Measurements from ENCODE around the gene INSR. TPM values are rescaled to one million over a fixed set of nuclear protein-coding genes. Genes with fewer than 3 reads are reported as not detected.
"Not testable (repeated sequence)": the region's sequence is repeated elsewhere in the genome, so short reads cannot be mapped to it uniquely, and the experiment has no call there.

The INSR gene
- polyA plus RNA-seq, 4 donors = 23.1 to 28.1 (median 26.4) TPM

GRCh38 chr19:7258840-7259395, 35.3 kb downstream of the INSR start:
- no peak for DNase-seq (ENCODE audit: low read depth in 4 of 4, low spot score in 3 of 4)

- DNase-seq (ENCODE audit: low read depth in 4 of 4, low spot score in 3 of 4) = no peak
These were observed 36.0 kb downstream of the INSR start for GRCh38 chr19:7258041-7258839.

GRCh38 chr19:7257148-7258040, 36.8 kb downstream of the INSR start:
- no peak for DNase-seq (ENCODE audit: low read depth in 4 of 4, low spot score in 3 of 4)

GRCh38 chr19:7255631-7256030, 38.6 kb downstream of the INSR start:
- no peak for DNase-seq (ENCODE audit: low read depth in 4 of 4, low spot score in 3 of 4)

- DNase-seq (ENCODE audit: low read depth in 4 of 4, low spot score in 3 of 4) = no peak
These were observed 39.1 kb downstream of the INSR start for GRCh38 chr19:7255119-7255518.

- DNase-seq (ENCODE audit: low read depth in 4 of 4, low spot score in 3 of 4) = no peak
These were observed 39.6 kb downstream of the INSR start for GRCh38 chr19:7254590-7254989.

DNA sequence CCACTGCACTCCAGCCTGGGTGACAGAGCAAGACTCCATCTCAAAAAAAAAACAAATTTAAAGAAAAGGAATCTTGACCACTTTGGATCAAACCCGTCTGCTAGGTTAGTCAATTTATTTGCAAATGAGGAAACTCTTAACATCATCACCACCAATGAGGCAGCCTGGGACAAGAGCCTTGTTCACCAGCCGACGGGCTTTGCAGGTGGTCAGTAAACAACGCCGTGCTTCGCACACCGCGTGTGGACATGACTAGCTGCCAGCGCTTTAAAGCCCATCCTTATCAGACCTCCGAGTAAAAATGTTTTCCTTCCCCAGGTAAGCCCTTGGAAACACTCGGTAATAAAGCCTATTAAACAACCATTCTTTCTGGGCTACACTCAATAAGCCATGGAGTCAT, 41.9 kb downstream of the INSR start:
- no peak for DNase-seq (ENCODE audit: low read depth in 4 of 4, low spot score in 3 of 4)

DNA sequence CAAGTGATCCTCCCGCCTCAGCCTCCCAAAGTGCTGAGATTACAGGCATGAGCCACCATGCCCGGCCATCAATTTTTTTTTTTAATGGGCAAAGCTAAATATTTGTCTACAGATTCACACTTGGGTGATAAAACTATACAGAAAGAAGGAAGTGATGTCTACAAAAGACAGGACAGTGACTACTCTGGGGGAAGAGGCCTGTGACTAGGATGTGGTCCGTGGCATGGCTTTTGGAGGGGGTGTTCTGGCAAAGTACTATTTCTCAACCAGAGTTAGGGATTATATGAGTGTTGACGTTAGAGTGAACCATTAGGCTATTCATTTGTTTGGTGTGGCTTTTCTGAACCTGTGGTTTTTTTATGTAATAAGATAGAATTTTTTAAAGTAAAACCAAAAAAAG, 42.7 kb downstream of the INSR start:
- DNase-seq (ENCODE audit: low read depth in 4 of 4, low spot score in 3 of 4) = no peak

DNA sequence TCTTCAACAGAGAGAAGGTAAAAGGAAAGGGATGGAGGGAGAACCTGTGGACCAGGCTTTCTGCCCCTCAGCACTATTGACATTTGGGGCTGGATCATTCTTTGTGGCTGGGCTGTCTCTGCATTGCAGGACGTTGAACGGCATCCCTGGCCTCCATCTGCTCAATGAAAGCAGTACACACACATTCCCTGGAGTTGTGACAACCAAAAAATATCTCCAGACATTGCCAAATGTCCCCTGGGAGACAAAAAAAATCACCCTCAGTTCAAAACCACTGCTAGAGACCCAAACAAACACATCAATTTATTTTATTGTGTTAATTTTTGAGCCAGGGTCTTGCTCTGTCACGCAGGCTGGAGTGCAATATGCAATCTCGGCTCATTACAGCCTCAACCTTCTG, 43.3 kb downstream of the INSR start:
- no peak for DNase-seq (ENCODE audit: low read depth in 4 of 4, low spot score in 3 of 4)

GRCh38 chr19:7250057-7250596, 44.1 kb downstream of the INSR start:
- no peak for DNase-seq (ENCODE audit: low read depth in 4 of 4, low spot score in 3 of 4)

DNA sequence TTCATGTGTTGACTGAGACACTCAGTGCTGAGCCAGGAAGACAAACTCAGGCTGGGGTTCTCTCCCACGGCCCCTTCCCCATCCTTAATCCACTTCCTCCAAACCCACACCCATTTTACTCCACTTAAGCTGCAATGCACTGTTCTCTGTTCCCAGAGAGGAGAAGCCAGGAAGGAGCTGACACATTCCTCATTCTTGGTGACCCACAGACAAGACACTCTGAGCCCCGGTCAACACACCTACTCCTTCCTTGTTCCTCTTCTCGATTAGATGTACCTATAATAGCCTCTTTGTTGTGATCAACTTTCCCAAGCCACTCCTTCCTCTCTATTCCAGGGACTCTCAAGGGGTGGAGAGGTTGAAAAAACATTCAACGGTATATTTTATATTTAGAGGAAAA, 47.1 kb downstream of the INSR start:
- DNase-seq (ENCODE audit: low read depth in 4 of 4, low spot score in 3 of 4) = no peak

DNA sequence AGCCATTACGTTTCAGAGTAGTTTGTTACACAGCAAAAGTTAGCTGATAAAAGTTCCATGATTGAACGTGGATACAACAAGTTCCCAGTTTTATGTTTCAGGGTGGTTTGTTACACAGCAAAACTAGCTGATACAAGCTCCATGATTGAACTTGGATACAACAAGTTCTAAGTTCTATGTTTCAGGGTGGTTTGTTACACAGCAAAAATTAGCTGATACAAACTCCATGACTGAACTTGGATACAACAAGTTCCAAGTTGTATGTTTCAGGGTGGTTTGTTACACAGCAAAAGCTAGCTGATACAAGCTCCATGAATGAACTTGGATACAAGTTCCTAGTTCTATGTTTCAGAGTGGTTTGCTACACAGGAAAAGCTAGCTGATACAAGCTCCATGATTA, 47.6 kb downstream of the INSR start:
- no peak for DNase-seq (ENCODE audit: low read depth in 4 of 4, low spot score in 3 of 4)

- DNase-seq (ENCODE audit: low read depth in 4 of 4, low spot score in 3 of 4) = no peak
These were observed 51.5 kb downstream of the INSR start for GRCh38 chr19:7242601-7243258.

- no peak for DNase-seq (ENCODE audit: low read depth in 4 of 4, low spot score in 3 of 4)
These were observed 56.2 kb downstream of the INSR start for GRCh38 chr19:7238051-7238450.

GRCh38 chr19:7236153-7236552, 58.1 kb downstream of the INSR start:
- no peak for DNase-seq (ENCODE audit: low read depth in 4 of 4, low spot score in 3 of 4)

DNA sequence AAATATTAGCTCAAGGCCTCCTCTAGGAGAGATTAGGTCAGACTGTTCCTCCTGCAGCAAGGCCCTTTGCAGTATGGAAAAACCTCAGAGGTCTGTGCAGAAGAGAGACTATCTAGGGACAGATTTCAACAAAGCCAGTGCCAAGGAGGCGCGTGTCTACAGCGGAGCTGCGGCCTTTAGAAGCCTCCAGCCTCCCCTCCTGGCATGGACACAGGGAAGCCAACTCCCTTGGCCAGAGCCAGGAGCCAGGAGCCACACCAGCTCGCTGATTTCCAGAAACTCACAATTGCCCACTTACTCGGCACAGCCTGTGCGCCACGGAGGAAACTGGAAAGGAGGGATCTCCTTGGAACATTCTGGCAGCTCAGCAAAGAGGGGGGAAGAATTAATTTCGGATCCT, 63.4 kb downstream of the INSR start:
- DNase-seq (ENCODE audit: low read depth in 4 of 4, low spot score in 3 of 4) = no peak

- no peak for DNase-seq (ENCODE audit: low read depth in 4 of 4, low spot score in 3 of 4)
These were observed 64.5 kb downstream of the INSR start for GRCh38 chr19:7229735-7230134.

- DNase-seq (ENCODE audit: low read depth in 4 of 4, low spot score in 3 of 4) = no peak
These were observed 65.2 kb downstream of the INSR start for GRCh38 chr19:7228935-7229541.

DNA sequence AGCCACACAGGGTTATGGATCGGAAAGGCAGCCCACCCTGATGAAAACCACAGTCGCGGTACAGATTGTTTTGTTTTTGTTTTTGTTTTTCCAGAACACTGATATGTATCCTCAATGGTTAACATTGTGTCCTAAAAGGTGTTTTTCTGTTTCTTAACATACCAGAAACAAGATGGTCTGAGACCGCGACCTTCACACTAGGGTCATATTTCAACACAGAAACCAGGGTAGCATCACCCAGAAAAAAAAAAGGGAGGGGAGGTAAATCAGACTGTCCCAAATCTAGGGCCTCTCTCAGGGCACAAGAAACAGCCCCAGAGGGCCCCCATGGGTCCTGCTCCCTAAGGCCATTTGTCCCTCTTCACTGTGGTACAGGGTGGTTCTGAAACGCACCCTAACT, 66.5 kb downstream of the INSR start:
- DNase-seq (ENCODE audit: low read depth in 4 of 4, low spot score in 3 of 4) = no peak

DNA sequence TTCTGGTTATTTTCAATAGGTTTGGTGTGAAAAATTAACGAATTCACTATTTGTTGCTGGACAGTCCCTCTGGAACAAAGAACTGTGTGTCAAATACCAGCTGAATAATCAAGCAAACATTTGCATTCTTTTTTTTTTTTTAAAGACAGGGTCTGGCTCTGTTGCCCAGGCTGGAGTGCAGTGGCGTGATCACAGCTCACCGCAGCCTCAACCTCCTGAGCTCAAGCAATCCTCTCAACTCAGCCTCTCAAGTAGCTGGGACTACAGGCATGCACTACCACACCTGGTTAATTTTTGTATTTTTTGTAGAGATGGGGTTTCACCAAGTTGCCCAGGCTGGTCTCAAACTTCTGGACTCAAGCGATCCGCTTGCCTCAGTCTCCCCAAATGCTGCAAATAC, 67.1 kb downstream of the INSR start:
- DNase-seq (ENCODE audit: low read depth in 4 of 4, low spot score in 3 of 4) = not testable (repeated sequence)

All from right renal pelvis (tissue), 4 donors.